Transverse colon (tissue), 4 donors: Measurements from ENCODE around the gene HSDL2. TPM values are rescaled to one million over a fixed set of nuclear protein-coding genes. Genes with fewer than 3 reads are reported as not detected.
"Not testable (repeated sequence)": the region's sequence is repeated elsewhere in the genome, so short reads cannot be mapped to it uniquely, and the experiment has no call there.

Experiments
- DNase-seq: peaks from one replicate; pipeline ENCODE4 v3.0.0-alpha.2; 2019
- H3K27ac ChIP-seq, 4 donors: fragments of 200-600 bp; sonication (generic); 2 replicates each; pipeline ENCODE4 v1.5.1; 2016 to 2018; ENCODE audit warnings: inconsistent platforms in 4 of 4
- H3K27me3 ChIP-seq: fragments of 200-600 bp; sonication (generic); 2 replicates; pipeline ENCODE4 v1.5.1; 2017; ENCODE audit warnings: inconsistent platforms
- H3K36me3 ChIP-seq, 4 donors: fragments of 200-600 bp; sonication (generic); 2 replicates each; pipeline ENCODE4 v1.5.1; 2017 to 2019; ENCODE audit warnings: inconsistent platforms in 4 of 4
- H3K4me1 ChIP-seq, 4 donors: fragments of 200-600 bp; sonication (generic); 2 replicates each; pipeline ENCODE4 v1.5.1; 2017 to 2020; ENCODE audit warnings: inconsistent platforms in 4 of 4
- H3K4me3 ChIP-seq, 4 donors: fragments of 200-600 bp; sonication (generic); 1 replicate in 1 of 4; 2 replicates in 3 of 4; pipeline versions ENCODE4 v1.5.1 to v1.6.1; 2017 to 2019; ENCODE audit warnings: inconsistent platforms in 4 of 4
- H3K9me3 ChIP-seq, 2 donors: fragments of 200-600 bp; sonication (generic); 2 replicates each; pipeline ENCODE4 v1.5.1; 2017 to 2019; ENCODE audit warnings: inconsistent platforms in 2 of 2
- EP300 ChIP-seq: sonication (generic); formaldehyde crosslinking; IDR thresholded peaks from one replicate; pipeline ENCODE4 v1.6.1; 2017; ENCODE audit warnings: antibody characterized with exemption, low read depth
- POLR2A ChIP-seq: fragments of 450-650 bp; IDR thresholded peaks from one replicate; pipeline ENCODE4 v1.6.1; 2016; ENCODE audit warnings: antibody characterized with exemption, mild to moderate bottlenecking, moderate library complexity
- POLR2AphosphoS5 ChIP-seq, 3 donors: sonication (generic); formaldehyde crosslinking; IDR thresholded peaks; one replicate each; pipeline ENCODE4 v1.6.1; 2016; ENCODE audit warnings: antibody characterized with exemption in 3 of 3
- WGBS, 2 donors: methylation state at CpG; one replicate each; pipeline ENCODE4 v1.1.5; 2018; ENCODE audit warnings: low coverage in 1 of 2; 5-methylcytosine and 5-hydroxymethylcytosine counted together
- in situ Hi-C, 4 donors: fragments of 200-750 bp; cut with MboI; loops; one replicate each; pipeline versions ENCODE4 v1.15.0 to v1.15.1; 2017; ENCODE audit warnings: low sequenced_read_pairs in 3 of 4, low pct_ligation_motif_present in 1 of 4, low pct_unique_long_range_greater_than_20kb in 1 of 4
- intact Hi-C: fragments of 100-400 bp; cut with DNase I; formaldehyde crosslinking; loops from one replicate; pipeline ENCODE4 v1.15.1; 2023; ENCODE audit warnings: low total_unique reads
- total RNA-seq, 4 donors: library from RNA; depleted of rRNA; stranded (reverse); fragments of >200 nt; gene quantifications; one replicate each; pipeline ENCODE4 v1.1.0, GENCODE V29; 2016
- TF ChIP-seq, protein P1 (sequence below), 5 experiments: fragments of 200-600 bp in 3 of 5; fragments of 450-650 bp in 2 of 5; sonication (generic) in 3 of 5; IDR thresholded peaks; 1 replicate in 2 of 5; 2 replicates in 3 of 5; pipeline ENCODE4 v1.5.1; 2016 to 2017; ENCODE audit warnings: antibody characterized with exemption in 5 of 5, inconsistent platforms in 3 of 5, mild to moderate bottlenecking in 2 of 5, moderate library complexity in 1 of 5

The HSDL2 gene
- total RNA-seq, 4 donors from 2014 or later: 24.9 to 46.4 (median 28.8) TPM

- intact Hi-C loops: no loop called here
- H3K36me3 ChIP-seq: no peaks in the 10 kb centered on the region
- WGBS, 2 donors: 80% methylated on average over 7 to 11 of the region's 11 CpGs
- in situ Hi-C loops: loop anchor here in 1 of 4 donors (25.0 kb wide), 1 partner anchor 330 kb away; the partner anchor contains the start of gene INIP
- no peak overlapping the region for H3K4me3 ChIP-seq
- no peak for DNase-seq
- H3K9me3 ChIP-seq: no peaks in the 10 kb centered on the region
- TF ChIP-seq EP300 (no peak), POLR2AphosphoS5 (IDR thresholded peaks at IDR 0.05) (no peak), POLR2A (no peak)
- TF ChIP-seq, protein P1, sequence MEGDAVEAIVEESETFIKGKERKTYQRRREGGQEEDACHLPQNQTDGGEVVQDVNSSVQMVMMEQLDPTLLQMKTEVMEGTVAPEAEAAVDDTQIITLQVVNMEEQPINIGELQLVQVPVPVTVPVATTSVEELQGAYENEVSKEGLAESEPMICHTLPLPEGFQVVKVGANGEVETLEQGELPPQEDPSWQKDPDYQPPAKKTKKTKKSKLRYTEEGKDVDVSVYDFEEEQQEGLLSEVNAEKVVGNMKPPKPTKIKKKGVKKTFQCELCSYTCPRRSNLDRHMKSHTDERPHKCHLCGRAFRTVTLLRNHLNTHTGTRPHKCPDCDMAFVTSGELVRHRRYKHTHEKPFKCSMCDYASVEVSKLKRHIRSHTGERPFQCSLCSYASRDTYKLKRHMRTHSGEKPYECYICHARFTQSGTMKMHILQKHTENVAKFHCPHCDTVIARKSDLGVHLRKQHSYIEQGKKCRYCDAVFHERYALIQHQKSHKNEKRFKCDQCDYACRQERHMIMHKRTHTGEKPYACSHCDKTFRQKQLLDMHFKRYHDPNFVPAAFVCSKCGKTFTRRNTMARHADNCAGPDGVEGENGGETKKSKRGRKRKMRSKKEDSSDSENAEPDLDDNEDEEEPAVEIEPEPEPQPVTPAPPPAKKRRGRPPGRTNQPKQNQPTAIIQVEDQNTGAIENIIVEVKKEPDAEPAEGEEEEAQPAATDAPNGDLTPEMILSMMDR (IDR thresholded peaks at IDR 0.05): no peak
- no peak overlapping the region for H3K27ac ChIP-seq
- H3K27me3 ChIP-seq: no peaks in the 10 kb centered on the region
- peaks cover 4 to 57% (median 29%) of the 10 kb centered on the region in 4 donors for H3K4me1 ChIP-seq
Observed at GRCh38 chr9:112382501-112383364, 2.8 kb downstream of the HSDL2 start.

DNA sequence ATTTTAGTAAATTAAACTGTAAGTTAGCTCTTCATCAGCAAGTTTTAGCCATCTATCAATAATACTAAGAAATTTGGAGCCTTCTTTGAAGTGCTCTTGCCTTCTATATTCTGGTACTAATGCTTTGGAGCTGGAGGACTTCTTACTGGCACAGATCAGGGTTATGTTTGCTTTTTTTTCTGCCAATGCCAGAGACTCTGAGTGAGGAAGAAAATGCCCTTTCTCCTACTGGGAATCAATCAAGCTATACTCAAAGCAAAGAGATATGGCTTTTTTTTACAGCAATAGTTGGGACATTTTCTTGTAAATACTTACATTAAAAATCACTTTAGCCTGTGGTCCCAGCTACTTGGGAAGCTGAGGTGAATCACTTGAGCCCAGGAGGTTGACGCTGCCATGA, 4.3 kb downstream of the HSDL2 start:
- H3K9me3 ChIP-seq: no peaks in the 10 kb centered on the region
- H3K4me3 ChIP-seq: no peak overlapping the region
- 50 to 57% methylated on average over 1 of the region's 1 CpG for WGBS, 2 donors
- no peaks in the 10 kb centered on the region for H3K27me3 ChIP-seq
- H3K4me1 ChIP-seq: peaks cover 0 to 46% (median 17%) of the 10 kb centered on the region in 4 donors
- TF ChIP-seq, protein P1 (IDR thresholded peaks at IDR 0.05): no peak
- TF ChIP-seq POLR2A (no peak), EP300 (no peak), POLR2AphosphoS5 (IDR thresholded peaks at IDR 0.05) (no peak)
- peak overlapping the region; percentile 3 to 41 (median 32) for H3K27ac ChIP-seq
- intact Hi-C loops (no loop called here), in situ Hi-C loops (loop anchor here in 1 of 4 donors (25.0 kb wide), 1 partner anchor 328 kb away; the partner anchor contains the start of gene INIP)
- no peaks in the 10 kb centered on the region for H3K36me3 ChIP-seq
- no peak for DNase-seq

GRCh38 chr9:112384690-112385089, 4.8 kb downstream of the HSDL2 start:
- TF ChIP-seq POLR2AphosphoS5 (IDR thresholded peaks at IDR 0.05) (no peak), POLR2A (no peak), EP300 (no peak)
- TF ChIP-seq, protein P1 (IDR thresholded peaks at IDR 0.05): no peak
- no peaks in the 10 kb centered on the region for H3K36me3 ChIP-seq
- DNase-seq: no peak
- WGBS, 2 donors: 34 to 40% methylated on average over 5 of the region's 5 CpGs
- no peaks in the 10 kb centered on the region for H3K27me3 ChIP-seq
- in situ Hi-C loops (loop anchor here in 1 of 4 donors (25.0 kb wide), 1 partner anchor 328 kb away; the partner anchor contains the start of gene INIP), intact Hi-C loops (no loop called here)
- peaks cover 0 to 46% (median 17%) of the 10 kb centered on the region in 4 donors for H3K4me1 ChIP-seq
- H3K4me3 ChIP-seq: no peak overlapping the region
- H3K9me3 ChIP-seq: no peaks in the 10 kb centered on the region
- H3K27ac ChIP-seq: peak overlapping the region; percentile 3 to 41 (median 32)

GRCh38 chr9:112387115-112387514, 7.2 kb downstream of the HSDL2 start:
- Histone ChIP-seq H3K9me3 (no peaks in the 10 kb centered on the region), H3K27ac (no peak overlapping the region), H3K4me3 (no peak overlapping the region), H3K36me3 (no peaks in the 10 kb centered on the region), H3K4me1 (peaks cover 0 to 31% (median 14%) of the 10 kb centered on the region in 4 donors), H3K27me3 (no peaks in the 10 kb centered on the region)
- no peak for DNase-seq
- in situ Hi-C loops (loop anchor here in 1 of 4 donors (25.0 kb wide), 1 partner anchor 325 kb away; the partner anchor contains the start of gene INIP), intact Hi-C loops (no loop called here)
- TF ChIP-seq EP300: no peak
- no peak for TF ChIP-seq POLR2AphosphoS5 (IDR thresholded peaks at IDR 0.05)
- no peak for TF ChIP-seq POLR2A
- TF ChIP-seq, protein P1 (IDR thresholded peaks at IDR 0.05): no peak
- WGBS, 2 donors: 83% methylated on average over 3 of the region's 3 CpGs; no CpG with 5 or more reads in 1 of the 2 donors

GRCh38 chr9:112389897-112390296, 10.0 kb downstream of the HSDL2 start:
- H3K4me1 ChIP-seq, DNase-seq, H3K27me3 ChIP-seq, H3K4me3 ChIP-seq, H3K36me3 ChIP-seq, intact Hi-C loops, H3K9me3 ChIP-seq, H3K27ac ChIP-seq: not testable (repeated sequence)
- in situ Hi-C loops: loop anchor here in 1 of 4 donors (25.0 kb wide), 1 partner anchor 322 kb away; the partner anchor contains the start of gene INIP
- 97% methylated on average over 3 of the region's 3 CpGs for WGBS, 2 donors

DNA sequence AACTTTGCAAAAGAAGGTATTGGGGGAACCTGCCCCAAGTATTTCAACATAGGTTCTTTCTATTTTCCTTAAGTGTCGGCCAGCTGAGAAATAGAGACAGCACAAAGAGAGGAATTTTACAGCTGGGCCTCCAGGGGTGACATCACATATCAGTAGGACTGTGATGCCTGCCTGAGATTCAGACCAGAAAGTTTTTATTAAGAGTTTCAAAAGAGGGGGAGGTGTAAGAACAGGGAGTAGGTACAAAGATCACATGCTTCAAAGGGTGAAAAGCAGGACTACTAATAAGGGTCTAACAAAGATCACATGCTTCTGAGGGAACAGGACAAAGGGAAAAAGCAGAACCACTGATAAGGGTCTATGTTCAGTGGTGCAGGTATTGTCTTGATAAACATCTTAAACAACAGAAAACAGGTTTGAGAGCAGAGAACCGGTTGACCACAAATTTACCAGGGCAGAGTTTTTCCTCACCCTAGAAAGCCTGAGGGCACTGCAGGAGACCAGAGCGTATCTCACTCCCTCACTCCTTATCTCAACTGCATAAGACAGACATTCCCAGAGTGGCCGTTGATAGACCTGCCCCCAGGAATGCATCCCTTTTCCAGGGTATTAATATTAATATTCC, 12.1 kb downstream of the HSDL2 start:
- H3K27me3 ChIP-seq, H3K27ac ChIP-seq, H3K4me3 ChIP-seq, H3K4me1 ChIP-seq, DNase-seq, intact Hi-C loops, H3K36me3 ChIP-seq, H3K9me3 ChIP-seq: not testable (repeated sequence)
- 80 to 94% methylated on average over 1 to 4 of the region's 4 CpGs for WGBS, 2 donors
- in situ Hi-C loops: loop anchor here in 1 of 4 donors (25.0 kb wide), 1 partner anchor 320 kb away; the partner anchor contains the start of gene INIP
